Gastroesophageal sphincter (tissue), 4 donors: ENCODE data around the gene GINS3. TPM values are rescaled to one million over a fixed set of nuclear protein-coding genes. Genes with fewer than 3 reads are reported as not detected.

ENCODE experiments used
- ATAC-seq: fragments of 150-250 bp; one replicate; pipeline ENCODE4 v1.9.1; 2016; ENCODE audit warnings: mild to moderate bottlenecking, moderate library complexity
- H3K27ac ChIP-seq, 4 donors: fragments of 200-600 bp; sonication (generic) in 3 of 4; 1 replicate in 3 of 4; 2 replicates in 1 of 4; pipeline ENCODE4 v1.5.1; 2016 to 2019
- H3K27me3 ChIP-seq: fragments of 200-600 bp; sonication (generic); one replicate; pipeline ENCODE4 v1.5.1; 2019
- H3K36me3 ChIP-seq, 2 donors: fragments of 200-600 bp; sonication (generic); one replicate each; pipeline ENCODE4 v1.5.1; 2019; ENCODE audit warnings: control low read depth in 1 of 2
- H3K4me1 ChIP-seq, 3 donors: fragments of 200-600 bp; sonication (generic); 1 replicate in 2 of 3; 2 replicates in 1 of 3; pipeline ENCODE4 v1.5.1; 2016 to 2019; ENCODE audit warnings: control low read depth in 2 of 3
- H3K4me3 ChIP-seq, 2 donors: fragments of 200-600 bp; sonication (generic); one replicate each; pipeline ENCODE4 v1.5.1; 2019; ENCODE audit warnings: mild to moderate bottlenecking in 1 of 2, moderate library complexity in 1 of 2
- H3K9me3 ChIP-seq, 3 donors: fragments of 200-600 bp; sonication (generic); one replicate each; pipeline ENCODE4 v1.5.1; 2017 to 2019; ENCODE audit warnings: control low read depth in 2 of 3
- EP300 ChIP-seq: sonication (generic); formaldehyde crosslinking; IDR thresholded peaks from one replicate; pipeline ENCODE4 v1.6.1; 2017; ENCODE audit warnings: antibody characterized with exemption, mild to moderate bottlenecking
- POLR2A ChIP-seq, 2 donors: fragments of 450-650 bp; IDR thresholded peaks; one replicate each; pipeline ENCODE4 v1.6.1; 2017; ENCODE audit warnings: antibody characterized with exemption in 2 of 2, mild to moderate bottlenecking in 2 of 2, moderate library complexity in 1 of 2
- POLR2AphosphoS5 ChIP-seq: sonication (generic); formaldehyde crosslinking; IDR thresholded peaks from one replicate; pipeline ENCODE4 v1.6.1; 2017; ENCODE audit warnings: antibody characterized with exemption
- WGBS, 2 donors: methylation state at CpG; one replicate each; pipeline ENCODE4 v1.1.5; 2018; ENCODE audit warnings: low coverage in 1 of 2; 5-methylcytosine and 5-hydroxymethylcytosine counted together
- total RNA-seq, 4 donors: library from RNA; depleted of rRNA; stranded (reverse); fragments of >200 nt; gene quantifications; one replicate each; pipeline ENCODE4 v1.1.0, GENCODE V29; 2016
- TF ChIP-seq, protein P1 (sequence below), 4 experiments: fragments of 200-600 bp in 2 of 4; fragments of 450-650 bp in 2 of 4; sonication (generic) in 1 of 4; IDR thresholded peaks; one replicate each; pipeline ENCODE4 v1.5.1; 2017 to 2019; ENCODE audit warnings: antibody characterized with exemption in 4 of 4, mild to moderate bottlenecking in 2 of 4, moderate library complexity in 2 of 4

The GINS3 gene
- total RNA-seq, 4 donors from 2014 or later: 1.7 to 2.8 (median 2.4) TPM

GRCh38 chr16:58430718-58431117 lies 38.4 kb downstream of the GINS3 start:
- TF ChIP-seq POLR2AphosphoS5 (no peak), POLR2A (IDR thresholded peaks at IDR 0.05) (no peak), EP300 (no peak)
- TF ChIP-seq, protein P1, sequence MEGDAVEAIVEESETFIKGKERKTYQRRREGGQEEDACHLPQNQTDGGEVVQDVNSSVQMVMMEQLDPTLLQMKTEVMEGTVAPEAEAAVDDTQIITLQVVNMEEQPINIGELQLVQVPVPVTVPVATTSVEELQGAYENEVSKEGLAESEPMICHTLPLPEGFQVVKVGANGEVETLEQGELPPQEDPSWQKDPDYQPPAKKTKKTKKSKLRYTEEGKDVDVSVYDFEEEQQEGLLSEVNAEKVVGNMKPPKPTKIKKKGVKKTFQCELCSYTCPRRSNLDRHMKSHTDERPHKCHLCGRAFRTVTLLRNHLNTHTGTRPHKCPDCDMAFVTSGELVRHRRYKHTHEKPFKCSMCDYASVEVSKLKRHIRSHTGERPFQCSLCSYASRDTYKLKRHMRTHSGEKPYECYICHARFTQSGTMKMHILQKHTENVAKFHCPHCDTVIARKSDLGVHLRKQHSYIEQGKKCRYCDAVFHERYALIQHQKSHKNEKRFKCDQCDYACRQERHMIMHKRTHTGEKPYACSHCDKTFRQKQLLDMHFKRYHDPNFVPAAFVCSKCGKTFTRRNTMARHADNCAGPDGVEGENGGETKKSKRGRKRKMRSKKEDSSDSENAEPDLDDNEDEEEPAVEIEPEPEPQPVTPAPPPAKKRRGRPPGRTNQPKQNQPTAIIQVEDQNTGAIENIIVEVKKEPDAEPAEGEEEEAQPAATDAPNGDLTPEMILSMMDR (IDR thresholded peaks at IDR 0.05): no peak
- H3K27ac ChIP-seq: no peak overlapping the region
- peaks cover 20% of the 10 kb centered on the region for H3K27me3 ChIP-seq
- H3K36me3 ChIP-seq: no peaks in the 10 kb centered on the region
- no peak for ATAC-seq
- no peaks in the 10 kb centered on the region for H3K9me3 ChIP-seq
- H3K4me1 ChIP-seq: no peaks in the 10 kb centered on the region
- 85 to 90% methylated on average over 6 of the region's 6 CpGs for WGBS, 2 donors
- no peak overlapping the region for H3K4me3 ChIP-seq

DNA sequence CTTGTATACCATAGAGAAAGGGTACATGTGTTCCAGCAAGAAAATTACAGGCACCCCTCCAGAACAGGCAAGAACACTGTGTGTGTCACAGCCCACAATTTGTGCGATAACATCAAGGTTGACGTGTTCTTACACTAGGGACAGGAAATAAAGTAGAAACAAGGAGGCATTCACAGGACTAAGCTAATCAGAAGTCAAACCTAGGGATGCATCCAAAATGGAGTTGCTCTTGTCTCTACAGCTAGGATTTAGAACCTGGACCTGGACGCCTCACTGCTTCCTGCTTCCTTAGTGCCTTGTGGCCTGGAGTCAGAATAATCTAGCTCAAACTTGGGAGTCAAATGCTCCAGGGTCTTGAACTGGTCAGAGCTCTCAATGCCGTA lies 41.3 kb downstream of the GINS3 start:
- no peak for ATAC-seq
- no peak overlapping the region for H3K27ac ChIP-seq
- 44 to 100% methylated on average over 1 to 4 of the region's 4 CpGs for WGBS, 2 donors
- TF ChIP-seq, protein P1 (IDR thresholded peaks at IDR 0.05): no peak
- TF ChIP-seq EP300 (no peak), POLR2A (IDR thresholded peaks at IDR 0.05) (no peak), POLR2AphosphoS5 (no peak)
- no peaks in the 10 kb centered on the region for H3K36me3 ChIP-seq
- peaks cover 20% of the 10 kb centered on the region for H3K27me3 ChIP-seq
- H3K4me3 ChIP-seq: no peak overlapping the region
- H3K4me1 ChIP-seq: no peaks in the 10 kb centered on the region
- peaks cover 0 to 3% (median 0%) of the 10 kb centered on the region in 3 donors for H3K9me3 ChIP-seq

GRCh38 chr16:58435779-58436178 lies 43.5 kb downstream of the GINS3 start:
- no CpG with 5 or more reads among the region's 2 CpGs for WGBS, 2 donors

DNA sequence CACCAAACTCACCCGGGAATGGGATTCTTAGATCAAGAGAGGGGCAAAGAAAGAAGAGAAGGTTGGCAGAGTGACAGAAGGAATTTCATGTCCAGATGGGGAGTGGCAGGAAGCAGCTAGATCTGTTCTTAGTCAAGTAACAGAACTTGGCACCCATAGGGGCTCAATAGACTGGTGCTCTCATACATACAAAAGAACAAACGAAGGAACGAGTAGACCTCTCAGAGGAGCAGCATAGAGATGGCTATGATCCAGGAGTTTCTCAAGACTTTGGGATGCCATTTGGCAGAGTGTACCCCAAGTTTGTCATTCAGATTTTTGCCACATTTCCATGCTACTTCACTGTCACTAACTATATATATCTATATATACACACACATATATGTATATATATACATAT lies 47.9 kb downstream of the GINS3 start:
- peaks cover 22% of the 10 kb centered on the region for H3K27me3 ChIP-seq
- H3K4me1 ChIP-seq: no peaks in the 10 kb centered on the region
- 50 to 77% methylated on average over 2 of the region's 3 CpGs for WGBS, 2 donors
- no peak overlapping the region for H3K27ac ChIP-seq
- no peaks in the 10 kb centered on the region for H3K36me3 ChIP-seq
- no peak for TF ChIP-seq POLR2A (IDR thresholded peaks at IDR 0.05)
- no peak for TF ChIP-seq POLR2AphosphoS5
- TF ChIP-seq, protein P1 (IDR thresholded peaks at IDR 0.05): no peak
- no peak for TF ChIP-seq EP300
- H3K9me3 ChIP-seq: peaks cover 0 to 3% (median 0%) of the 10 kb centered on the region in 3 donors
- no peak overlapping the region for H3K4me3 ChIP-seq
- ATAC-seq: no peak

More at GRCh38 chr16:58435779-58436178, 43.5 kb downstream of the GINS3 start:
- H3K27me3 ChIP-seq: peaks cover 16% of the 10 kb centered on the region
- peaks cover 0 to 3% (median 0%) of the 10 kb centered on the region in 3 donors for H3K9me3 ChIP-seq
- no peak overlapping the region for H3K4me3 ChIP-seq
- ATAC-seq: no peak
- H3K4me1 ChIP-seq: no peaks in the 10 kb centered on the region
- no peaks in the 10 kb centered on the region for H3K36me3 ChIP-seq
- H3K27ac ChIP-seq: no peak overlapping the region
- TF ChIP-seq POLR2AphosphoS5 (no peak), EP300 (no peak), POLR2A (IDR thresholded peaks at IDR 0.05) (no peak)
- TF ChIP-seq, protein P1 (IDR thresholded peaks at IDR 0.05): no peak

DNA sequence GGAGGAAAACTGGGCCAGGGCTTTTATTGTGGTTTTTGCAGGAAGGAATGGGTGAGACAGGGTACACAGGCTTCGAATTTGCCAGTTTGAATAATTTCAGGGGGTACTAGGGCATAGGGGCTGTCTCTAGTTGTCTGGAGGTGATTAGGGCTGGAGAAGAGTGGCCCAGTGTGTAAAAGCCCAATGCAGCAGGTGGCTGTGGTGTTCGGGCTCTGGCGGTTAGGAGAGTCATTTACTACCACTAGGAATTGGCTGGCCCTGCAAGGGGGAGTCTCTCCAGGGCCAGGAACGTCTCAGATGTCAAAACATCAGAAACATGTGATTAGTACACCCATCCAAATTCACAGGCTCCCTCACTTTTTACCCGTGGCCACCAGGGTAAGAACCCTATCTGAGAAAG lies 50.3 kb downstream of the GINS3 start:
- no peak overlapping the region for H3K4me3 ChIP-seq
- WGBS, 2 donors: 31 to 37% methylated on average over 3 to 5 of the region's 5 CpGs
- H3K27ac ChIP-seq: no peak overlapping the region
- TF ChIP-seq POLR2A (IDR thresholded peaks at IDR 0.05) (no peak), EP300 (no peak), POLR2AphosphoS5 (no peak)
- TF ChIP-seq, protein P1 (IDR thresholded peaks at IDR 0.05): no peak
- ATAC-seq: no peak
- peaks cover 22% of the 10 kb centered on the region for H3K27me3 ChIP-seq
- H3K36me3 ChIP-seq: no peaks in the 10 kb centered on the region
- no peaks in the 10 kb centered on the region for H3K9me3 ChIP-seq
- H3K4me1 ChIP-seq: no peaks in the 10 kb centered on the region
